ENCODE results near the gene TNS3.
"Not testable (repeated sequence)": the region's sequence is repeated elsewhere in the genome, so short reads cannot be mapped to it uniquely, and the experiment has no call there.

TNS3 gene

GRCh38 chr7:47454974-47455871 is 126.7 kb downstream of the TNS3 start:
- no peak overlapping the region for H3K4me3 ChIP-seq (ENCODE audit: low read depth, low read length)

- H3K4me3 ChIP-seq (ENCODE audit: low read depth, low read length), result no peak overlapping the region
These were observed 127.6 kb downstream of the TNS3 start for GRCh38 chr7:47454069-47454973.

GRCh38 chr7:47453093-47454061 is 128.5 kb downstream of the TNS3 start:
- no peak overlapping the region for H3K4me3 ChIP-seq (ENCODE audit: low read depth, low read length)

DNA sequence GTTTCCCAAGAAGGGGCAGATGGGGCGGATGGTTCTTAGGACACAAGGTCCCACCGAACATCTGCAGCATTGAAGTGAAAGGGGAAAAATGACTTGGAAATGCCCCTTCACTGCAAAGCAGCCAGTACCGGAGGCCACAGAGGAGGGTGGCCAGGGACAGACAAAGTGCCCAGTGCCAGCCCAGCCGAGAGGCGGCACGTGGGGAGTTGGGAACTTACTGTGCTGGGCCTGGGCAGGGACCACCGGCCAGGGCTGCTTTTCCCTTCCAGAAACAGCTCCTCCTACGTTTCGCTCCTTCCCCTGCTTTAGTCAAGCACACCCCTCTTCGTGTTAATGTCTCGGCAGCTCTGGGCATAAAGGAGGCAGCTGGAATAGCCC is 129.2 kb downstream of the TNS3 start:
- no peak overlapping the region for H3K4me3 ChIP-seq (ENCODE audit: low read depth, low read length)

DNA sequence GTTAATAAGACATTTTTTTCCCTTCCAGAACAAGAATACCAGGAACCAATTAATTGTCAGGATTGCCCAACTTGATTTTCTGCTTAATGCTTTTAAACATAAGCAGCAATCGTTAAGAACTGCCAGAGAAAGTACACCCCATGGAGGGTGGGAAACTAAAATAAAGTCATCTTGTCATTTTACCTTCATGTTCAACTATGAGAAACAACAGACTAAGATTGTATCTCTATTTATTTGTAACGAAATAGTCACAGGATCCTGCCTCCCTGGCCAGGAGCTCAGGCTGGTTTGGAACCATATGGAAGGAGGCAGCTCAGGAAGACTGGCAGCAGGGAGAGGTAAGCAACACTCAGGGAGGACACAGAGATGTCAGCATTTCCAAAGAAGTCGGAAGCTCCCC is 129.6 kb downstream of the TNS3 start:
- H3K4me3 ChIP-seq (ENCODE audit: low read depth, low read length), result no peak overlapping the region

DNA sequence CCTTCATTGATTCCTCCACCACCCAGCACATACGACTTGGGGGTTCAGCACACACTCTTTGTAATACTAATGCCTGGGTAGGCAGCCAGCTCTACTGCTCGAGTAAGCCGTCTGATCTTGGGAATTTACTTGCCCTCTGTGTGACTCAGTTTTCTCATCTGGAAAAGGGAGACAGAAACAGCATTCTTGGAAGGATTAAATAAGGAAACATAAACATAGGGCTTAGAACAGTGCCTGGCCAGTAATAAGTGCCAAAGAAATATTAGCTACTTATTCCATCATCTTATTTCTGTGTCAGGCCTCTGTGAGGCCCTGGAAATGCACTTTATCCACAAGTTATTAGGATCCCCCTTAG is 130.1 kb downstream of the TNS3 start:
- H3K4me3 ChIP-seq (ENCODE audit: low read depth, low read length), result no peak overlapping the region

DNA sequence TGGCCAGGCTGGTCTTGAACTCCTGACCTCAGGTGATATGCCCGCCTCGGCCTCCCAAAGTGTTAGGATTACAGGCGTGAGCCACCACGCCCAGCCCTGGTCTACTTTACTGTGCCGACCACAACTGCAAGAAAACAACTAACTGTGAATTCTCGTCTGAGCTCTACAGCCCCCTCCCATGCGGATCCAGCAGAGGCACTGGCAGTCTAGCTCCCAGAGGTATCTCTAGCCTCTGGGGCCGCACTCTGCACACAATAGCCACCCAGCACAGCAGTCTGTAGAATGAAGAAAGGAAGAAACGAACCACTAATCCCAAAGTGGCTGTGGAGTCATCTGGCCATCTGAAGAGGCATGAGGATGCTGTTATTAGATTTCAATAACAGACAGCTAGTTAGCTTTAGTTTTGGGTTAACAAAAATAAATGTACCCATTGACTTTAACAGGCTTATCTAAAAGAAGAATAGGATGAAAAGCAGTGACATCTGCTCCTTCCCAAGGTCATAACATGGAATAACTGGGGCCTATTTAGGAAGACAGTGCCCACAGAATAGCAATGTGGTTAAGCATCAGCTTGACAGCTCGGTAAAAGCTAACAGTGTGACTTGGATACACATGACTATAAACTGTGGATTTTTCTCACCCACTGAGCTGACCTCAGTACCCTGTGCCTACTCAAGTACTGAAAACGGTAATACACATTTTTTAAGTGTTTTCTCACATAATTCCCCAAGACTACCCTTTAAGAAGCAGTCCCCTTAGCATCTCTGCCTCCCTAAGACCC is 131.9 kb downstream of the TNS3 start:
- no peak overlapping the region for H3K4me3 ChIP-seq (ENCODE audit: low read depth, low read length)

- H3K4me3 ChIP-seq (ENCODE audit: low read depth, low read length), result no peak overlapping the region
These were observed 132.9 kb downstream of the TNS3 start for GRCh38 chr7:47448971-47449370.

- H3K4me3 ChIP-seq (ENCODE audit: low read depth, low read length), result no peak overlapping the region
These were observed 134.1 kb downstream of the TNS3 start for GRCh38 chr7:47447621-47448349.

DNA sequence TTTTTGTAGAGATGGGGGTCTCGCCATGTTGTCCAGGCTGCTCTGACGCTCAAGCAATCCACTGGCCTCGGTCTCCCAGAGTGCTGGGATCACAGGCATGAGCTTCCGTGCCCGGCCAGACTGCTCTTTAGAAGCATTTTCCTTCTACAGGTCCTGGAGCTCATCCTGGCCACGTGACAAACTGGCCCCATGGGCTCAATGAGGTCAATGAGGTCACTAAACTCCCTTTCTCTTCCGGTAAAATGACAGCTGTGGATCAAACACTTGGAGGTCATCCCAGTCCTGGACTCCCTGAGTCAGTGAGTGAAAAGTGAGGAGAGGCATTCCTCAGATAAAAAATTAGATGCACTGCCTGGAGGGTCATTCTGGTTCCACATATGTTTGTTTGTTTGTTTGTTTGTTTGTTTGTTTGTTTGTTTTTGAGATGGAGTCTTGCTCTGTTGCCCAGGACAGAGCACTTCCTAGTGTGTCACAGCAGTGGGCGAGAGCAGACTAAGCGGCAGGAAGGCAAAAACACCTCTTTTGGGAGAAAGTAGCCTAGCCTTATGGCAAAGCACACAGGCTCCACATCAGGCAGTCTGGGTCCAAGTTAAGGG is 134.9 kb downstream of the TNS3 start:
- H3K4me3 ChIP-seq (ENCODE audit: low read depth, low read length), result no peak overlapping the region

- no peak overlapping the region for H3K4me3 ChIP-seq (ENCODE audit: low read depth, low read length)
These were observed 137.4 kb downstream of the TNS3 start for GRCh38 chr7:47444376-47445098.

DNA sequence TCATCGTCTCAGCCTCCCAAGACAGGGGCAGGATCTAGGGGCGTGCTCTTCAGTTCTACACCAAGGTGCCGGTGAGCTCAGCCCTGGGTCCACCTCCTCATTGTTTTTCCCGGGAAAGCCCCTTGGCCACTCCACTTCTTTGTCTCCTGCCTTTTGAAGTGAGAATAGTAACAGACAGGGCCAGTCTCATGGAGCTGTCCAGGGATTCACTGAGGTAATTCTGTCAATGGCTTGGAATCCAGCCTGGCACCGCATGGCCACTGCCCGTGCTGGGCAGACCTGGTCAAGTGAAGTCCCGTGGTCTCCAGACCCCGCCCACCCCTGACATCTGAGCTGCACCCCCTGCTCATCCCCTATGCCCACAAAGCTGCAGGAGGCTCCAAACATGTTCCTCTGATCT is 138.9 kb downstream of the TNS3 start:
- H3K4me3 ChIP-seq (ENCODE audit: low read depth, low read length), result no peak overlapping the region

DNA sequence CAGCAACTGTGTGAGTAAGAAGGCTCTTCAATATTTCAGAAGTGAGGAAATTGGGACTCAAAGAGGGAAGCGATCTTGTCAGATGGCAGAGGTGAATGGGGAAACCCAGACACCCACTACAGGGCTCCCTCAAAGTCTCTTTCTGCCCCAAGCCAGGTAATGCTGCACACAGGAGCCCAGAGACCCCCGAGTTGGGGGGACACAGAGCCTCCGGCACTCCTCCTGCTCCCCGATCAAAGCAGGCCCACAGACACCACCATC is 139.4 kb downstream of the TNS3 start:
- no peak overlapping the region for H3K4me3 ChIP-seq (ENCODE audit: low read depth, low read length)

GRCh38 chr7:47441796-47442604 is 139.9 kb downstream of the TNS3 start:
- no peak overlapping the region for H3K4me3 ChIP-seq (ENCODE audit: low read depth, low read length)

DNA sequence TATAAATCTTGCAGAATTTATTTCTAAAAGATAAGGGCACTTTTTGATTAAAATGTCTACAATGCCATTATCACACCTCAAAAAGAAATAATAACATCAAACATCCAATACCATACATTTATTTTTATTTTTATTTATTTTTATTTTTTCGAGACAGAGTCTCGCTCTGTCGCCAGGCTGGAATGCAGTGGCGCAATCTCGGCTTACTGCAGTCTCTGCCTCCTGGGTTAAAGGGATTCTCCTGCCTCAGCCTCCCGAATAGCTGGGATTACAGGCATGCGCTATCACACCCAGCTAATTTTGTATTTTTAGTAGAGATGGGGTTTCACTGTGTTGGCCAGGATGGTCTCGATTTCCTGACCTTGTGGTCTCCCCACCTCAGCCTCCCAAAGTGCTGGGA is 140.9 kb downstream of the TNS3 start:
- H3K4me3 ChIP-seq (ENCODE audit: low read depth, low read length), result not testable (repeated sequence)

DNA sequence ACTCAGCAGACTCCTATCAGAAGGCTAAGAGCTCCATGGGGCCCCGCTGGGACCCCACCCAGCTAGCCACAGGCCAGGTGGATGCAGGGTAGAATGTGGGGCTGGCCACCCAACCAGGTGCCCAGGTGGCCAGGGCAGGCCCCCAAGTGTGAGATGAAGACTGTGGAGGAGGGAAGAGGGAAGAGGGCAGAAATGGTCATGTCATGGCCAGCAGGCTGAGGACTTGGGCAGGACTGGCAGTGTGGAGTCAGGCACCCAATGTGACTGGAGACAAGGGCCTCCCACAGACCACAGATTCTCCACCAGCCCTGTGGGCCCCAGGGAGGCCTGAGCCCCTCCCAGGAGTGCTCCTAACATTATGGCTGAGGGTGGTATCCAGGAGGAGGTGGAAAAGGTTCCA is 141.6 kb downstream of the TNS3 start:
- no peak overlapping the region for H3K4me3 ChIP-seq (ENCODE audit: low read depth, low read length)

DNA sequence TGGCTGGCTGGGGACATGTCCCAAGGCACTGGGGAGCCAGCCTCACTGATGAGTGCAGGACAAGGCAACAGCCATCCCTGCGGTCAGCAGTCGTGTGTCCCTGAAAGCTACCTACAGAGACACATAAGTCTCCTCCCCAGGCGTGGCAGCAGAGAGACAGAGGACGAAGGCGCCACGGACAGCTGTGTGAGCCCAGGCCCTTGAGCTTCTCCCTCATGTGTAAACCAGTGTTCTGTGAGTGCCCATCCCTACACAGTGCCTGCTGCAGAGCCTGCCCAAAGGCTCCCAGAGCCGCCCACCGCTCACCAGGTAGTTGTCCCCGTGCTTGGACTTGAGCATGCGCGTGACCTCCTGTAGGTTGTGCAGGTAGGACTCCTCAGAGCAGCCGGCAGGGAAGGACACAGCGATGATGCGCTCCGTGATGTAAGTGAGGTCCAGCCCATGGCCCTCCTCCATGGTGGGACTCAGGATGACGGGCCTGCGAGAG is 142.7 kb downstream of the TNS3 start:
- H3K4me3 ChIP-seq (ENCODE audit: low read depth, low read length), result no peak overlapping the region

Data from iPS-11a (cell line).